Right kidney (tissue), 9 donors: ENCODE results near the gene ASPHD2.
"Not testable (repeated sequence)": the region's sequence is repeated elsewhere in the genome, so short reads cannot be mapped to it uniquely, and the experiment has no call there.

ENCODE experiments used
- DNase-seq: peaks from one replicate; pipeline ENCODE4 v3.0.0-alpha.2; 2016
- long read RNA-seq, 8 donors: transcript quantifications; one replicate each; lab custom pipeline, GENCODE V29; 2026

The ASPHD2 gene, protein sequence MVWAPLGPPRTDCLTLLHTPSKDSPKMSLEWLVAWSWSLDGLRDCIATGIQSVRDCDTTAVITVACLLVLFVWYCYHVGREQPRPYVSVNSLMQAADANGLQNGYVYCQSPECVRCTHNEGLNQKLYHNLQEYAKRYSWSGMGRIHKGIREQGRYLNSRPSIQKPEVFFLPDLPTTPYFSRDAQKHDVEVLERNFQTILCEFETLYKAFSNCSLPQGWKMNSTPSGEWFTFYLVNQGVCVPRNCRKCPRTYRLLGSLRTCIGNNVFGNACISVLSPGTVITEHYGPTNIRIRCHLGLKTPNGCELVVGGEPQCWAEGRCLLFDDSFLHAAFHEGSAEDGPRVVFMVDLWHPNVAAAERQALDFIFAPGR
- long read RNA-seq, donor 1, partial matches to known transcripts = 0 of 4 reads
- long read RNA-seq, donor 1, other reads (novel, unspliced or antisense) = 0 of 4 reads
- long read RNA-seq, donor 2, partial matches to known transcripts = 0 of 2 reads
- long read RNA-seq, donor 2, other reads (novel, unspliced or antisense) = 0 of 2 reads
- long read RNA-seq, donor 3 = 0 reads
- long read RNA-seq, donor 4, partial matches to known transcripts = 0 of 2 reads
- long read RNA-seq, donor 4, other reads (novel, unspliced or antisense) = 0 of 2 reads
- long read RNA-seq, donor 5, partial matches to known transcripts = 0 of 1 reads
- long read RNA-seq, donor 5, other reads (novel, unspliced or antisense) = 0 of 1 reads
- long read RNA-seq, donor 6, partial matches to known transcripts = 0 of 1 reads
- long read RNA-seq, donor 6, other reads (novel, unspliced or antisense) = 0 of 1 reads
- long read RNA-seq, donor 7, partial matches to known transcripts = 0 of 2 reads
- long read RNA-seq, donor 7, other reads (novel, unspliced or antisense) = 0 of 2 reads
- long read RNA-seq, donor 8, transcript ASPHD2-201 (4 exons, 3,357 nt) = major isoform, 5 of 5 reads
- long read RNA-seq, donor 8, partial matches to known transcripts = 0 of 5 reads
- long read RNA-seq, donor 8, other reads (novel, unspliced or antisense) = 0 of 5 reads

DNA sequence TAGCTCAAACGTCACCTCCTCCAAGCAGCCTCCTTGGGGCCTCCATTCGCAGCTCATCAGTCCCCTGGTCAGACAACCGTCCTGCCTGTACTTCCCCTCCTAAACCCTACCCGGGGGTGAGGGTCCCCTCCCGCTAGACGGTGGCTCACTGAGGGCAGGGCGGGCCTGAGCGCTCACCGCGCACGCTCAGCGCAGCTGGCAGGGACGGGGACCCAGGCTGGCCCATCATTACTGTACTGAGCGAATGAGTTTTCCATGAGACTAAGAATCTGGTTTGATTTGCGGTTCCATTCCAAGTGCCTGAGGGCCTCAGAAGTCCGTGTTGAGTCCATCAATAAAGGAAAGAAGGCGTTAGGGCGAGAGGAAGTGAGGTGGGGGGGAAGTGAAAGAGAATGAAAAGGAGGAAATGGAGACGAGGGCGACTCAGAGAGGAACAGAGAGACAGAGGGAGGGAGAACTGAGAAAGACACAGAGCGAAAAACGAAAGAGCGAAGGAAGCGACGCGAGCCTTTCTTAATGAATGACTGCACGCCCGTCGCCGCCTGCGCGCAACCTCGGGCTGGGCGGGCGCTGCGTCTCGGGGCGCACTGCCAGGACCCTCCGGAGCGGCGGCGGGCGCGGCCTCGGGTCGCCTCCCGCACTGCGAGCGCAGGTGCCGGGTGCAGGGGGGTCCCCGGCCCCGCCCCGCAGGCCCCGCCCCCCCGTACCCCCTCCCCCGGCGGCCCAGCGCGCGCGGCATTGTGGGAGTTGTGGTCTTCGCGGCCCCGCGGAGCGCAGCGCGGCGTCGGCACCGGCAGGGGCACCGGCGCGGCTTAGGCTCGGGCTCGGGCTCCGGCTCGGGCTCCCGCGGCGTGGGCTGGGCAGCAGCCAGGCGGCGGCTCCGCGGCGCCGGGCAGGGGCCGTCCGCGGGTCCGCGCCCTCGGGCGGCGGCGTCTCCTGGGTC lies at the start of gene ASPHD2:
ASPHD2 (plus strand) TSS at position 746 of the 943 bp plus-strand sequence. CDS start 4,356 bp downstream, outside the sequence.
- peak; percentile 77 for DNase-seq

DNA sequence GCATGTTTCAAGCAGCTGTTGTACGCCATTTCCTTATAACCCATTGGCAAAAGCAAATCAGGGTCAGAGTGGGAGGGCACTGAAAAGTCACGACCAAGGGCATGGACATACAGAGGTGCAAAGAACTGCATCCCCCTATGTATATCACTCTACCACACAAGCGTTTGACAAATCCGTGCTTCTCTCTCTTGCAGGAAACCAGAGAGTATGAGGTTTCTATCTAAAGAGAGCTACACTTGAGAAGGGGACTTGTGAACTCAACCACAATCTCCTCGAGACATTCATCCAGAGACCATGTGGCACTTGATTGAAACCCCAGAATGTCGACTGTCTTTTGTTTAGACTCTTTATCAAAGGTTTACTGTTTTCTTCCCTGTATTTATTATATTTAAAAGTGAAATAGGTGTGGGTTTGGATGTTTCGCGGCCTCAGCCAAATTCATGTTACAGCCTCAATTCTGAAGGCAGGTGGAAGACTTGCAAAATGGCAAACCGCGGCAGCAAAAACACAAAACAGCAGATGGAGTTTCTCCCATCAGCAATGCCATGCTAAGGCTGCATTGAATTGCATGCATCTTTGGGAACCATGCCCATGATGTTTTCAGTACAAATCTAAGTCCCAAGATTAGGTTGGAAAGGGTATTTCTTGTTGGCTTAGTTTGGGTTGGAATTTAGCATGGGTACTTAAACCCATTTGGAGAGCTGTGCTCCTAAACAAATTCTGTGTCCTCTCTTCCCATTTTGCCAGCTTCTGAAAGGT lies 48.8 kb upstream of the ASPHD2 start:
- DNase-seq = no peak

DNA sequence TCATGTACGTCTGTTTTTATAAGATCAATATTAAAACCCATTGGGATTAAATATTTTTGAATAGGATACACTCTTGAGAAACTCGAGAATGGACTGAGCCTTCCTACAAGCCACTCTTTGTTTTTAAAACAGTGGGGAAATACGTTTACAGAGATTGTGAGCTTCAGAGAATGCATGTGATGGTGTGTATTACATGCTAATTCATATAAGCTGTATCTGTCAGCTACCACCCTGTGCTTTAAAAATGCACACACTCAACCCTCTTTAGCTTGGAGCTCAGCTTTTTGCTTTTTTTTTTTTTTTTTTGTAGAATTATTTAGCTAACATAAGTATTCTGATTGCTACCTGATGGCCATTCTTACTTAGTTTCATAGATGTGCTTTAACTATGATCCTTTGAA lies 46.3 kb upstream of the ASPHD2 start:
- no peak for DNase-seq

DNA sequence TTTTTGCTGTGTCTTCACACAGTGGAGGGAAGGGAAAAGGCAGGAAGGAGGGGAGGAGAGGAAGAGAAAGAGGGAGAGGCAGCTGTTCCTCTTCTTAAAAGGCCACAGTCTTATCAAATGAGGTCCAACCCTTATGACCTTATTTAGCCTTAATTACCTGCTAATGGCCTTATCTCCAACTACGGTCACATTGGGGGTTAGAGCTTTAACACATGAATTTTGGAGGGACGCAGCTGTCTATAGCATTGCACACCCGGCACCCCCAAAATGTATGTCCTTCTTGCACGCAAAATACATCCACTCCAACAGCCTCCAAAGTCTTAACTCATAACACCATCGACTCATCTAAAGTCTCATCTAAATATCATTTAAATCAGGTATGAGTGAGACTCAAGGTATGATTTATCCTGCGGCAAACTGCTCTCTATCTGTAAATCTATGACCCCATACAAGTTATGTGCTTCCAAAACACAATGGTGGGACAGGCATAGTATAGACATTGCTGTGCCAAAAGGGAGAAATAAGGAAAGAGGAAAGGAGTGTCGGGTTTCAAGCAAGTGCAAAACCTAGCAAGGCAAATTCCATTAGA lies 45.0 kb upstream of the ASPHD2 start:
- no peak for DNase-seq

DNA sequence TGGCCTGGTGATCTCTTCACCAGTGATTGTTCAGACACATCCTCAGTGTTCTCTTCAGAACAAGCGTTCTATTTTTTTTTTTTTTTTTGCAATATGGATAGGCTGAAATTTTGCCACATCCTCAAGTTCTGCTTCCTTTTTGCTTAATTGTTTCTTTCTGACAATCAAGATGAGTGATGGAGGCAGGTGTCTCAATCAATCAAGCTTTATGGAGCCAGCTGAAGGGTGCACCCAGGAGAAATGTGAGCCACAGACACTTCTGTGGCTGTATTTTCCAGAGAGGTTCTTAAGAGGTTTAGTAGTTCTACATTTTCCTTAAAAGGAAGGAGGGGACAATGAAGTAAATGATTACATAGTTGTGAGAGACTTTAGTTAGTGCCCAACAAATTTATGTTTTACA lies 43.9 kb upstream of the ASPHD2 start:
- no peak for DNase-seq

DNA sequence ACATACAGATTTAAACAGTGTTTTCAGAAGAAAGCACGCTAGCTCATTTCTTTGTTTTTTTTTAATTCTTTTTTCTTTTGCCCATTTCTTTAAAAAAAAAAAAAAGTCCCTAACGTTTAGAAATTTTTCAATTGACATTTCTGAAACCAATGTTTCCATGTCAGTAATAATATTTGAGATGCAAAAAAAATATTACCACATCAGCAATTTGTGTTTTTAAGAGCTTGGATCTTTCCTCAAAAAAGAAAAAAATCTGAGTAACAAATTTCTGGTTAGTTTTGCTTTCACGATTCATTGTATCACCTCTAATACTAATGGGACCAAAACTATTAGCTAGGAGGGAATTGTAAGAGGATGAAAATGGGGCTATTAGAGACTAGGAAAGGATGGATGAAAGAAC lies 39.9 kb upstream of the ASPHD2 start:
- DNase-seq = no peak

DNA sequence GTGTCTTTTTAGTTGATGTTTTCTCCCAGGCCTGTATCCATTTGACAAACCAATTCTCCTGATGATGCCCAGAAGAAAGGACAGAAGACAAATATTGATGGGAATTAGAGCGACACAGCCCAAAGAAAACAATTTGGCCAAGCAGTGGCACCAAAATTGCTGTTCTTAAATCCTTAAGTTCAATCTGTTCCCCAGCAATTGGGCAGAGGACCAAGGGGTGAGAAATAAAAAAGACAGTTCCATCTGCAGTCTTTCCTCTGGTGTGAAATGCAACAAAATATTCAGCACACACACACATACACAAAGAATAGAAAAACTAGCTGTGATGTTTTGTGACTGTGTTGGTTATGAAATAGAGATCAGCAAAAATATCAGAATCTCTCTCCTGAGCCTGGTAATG lies 38.0 kb upstream of the ASPHD2 start:
- DNase-seq = no peak

DNA sequence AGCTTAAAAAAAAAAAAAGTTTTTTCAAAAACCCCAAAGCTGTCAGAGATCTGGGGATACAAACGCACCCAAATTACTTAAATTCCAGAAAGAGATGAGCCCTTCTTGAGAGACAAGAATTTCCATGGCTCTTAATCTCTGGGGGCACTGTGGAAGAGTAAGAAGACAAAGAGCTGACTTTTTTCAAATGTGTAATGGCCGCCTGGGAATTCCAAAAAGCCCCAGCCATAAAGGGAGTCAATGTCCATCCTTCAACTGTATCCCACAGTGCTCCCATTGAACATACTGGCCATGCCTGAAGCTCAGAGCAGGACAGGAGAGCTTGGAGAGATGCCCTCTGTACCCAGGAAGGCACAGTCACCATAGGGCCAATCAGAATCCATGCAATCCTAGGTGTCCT lies 37.4 kb upstream of the ASPHD2 start:
- no peak for DNase-seq

DNA sequence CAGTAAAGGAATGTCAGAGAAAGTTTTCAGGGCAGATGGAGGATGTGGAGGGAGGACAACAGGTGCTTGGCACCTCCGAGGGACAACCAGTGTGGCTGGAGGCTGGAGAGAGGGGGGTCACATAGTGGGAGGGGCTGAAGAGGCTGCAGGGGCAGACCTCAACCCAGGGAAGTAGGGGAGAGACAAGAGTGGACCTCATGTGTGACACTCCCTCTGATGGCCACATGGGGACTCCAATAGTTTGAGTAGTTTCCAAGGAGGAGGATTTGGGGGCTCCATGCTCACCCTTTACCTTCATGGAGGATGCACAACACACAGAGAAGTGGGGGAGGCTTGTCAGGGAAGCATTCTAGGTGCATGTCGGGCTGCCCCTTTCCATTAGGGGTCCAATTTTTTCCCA lies 35.1 kb upstream of the ASPHD2 start:
- DNase-seq = no peak

DNA sequence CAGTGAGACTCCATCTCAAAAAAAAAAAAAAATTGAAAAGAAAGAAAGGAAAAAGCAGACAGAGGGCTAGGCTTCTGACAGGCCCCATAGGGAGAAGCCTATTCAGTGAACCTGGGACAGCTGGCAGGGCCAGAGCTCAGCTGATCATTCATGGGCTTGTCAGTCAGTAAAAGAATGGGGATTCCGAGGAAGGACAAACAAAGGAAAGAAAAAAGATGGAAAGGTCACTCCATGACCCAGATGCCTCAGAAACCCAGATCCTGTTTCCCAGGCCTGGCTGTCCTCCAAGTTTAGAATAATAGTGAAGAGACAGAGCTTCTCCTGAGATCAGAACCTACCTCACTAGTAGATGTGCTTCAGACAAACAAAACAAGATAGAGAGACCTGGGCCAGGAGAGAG lies 34.3 kb upstream of the ASPHD2 start:
- no peak for DNase-seq

DNA sequence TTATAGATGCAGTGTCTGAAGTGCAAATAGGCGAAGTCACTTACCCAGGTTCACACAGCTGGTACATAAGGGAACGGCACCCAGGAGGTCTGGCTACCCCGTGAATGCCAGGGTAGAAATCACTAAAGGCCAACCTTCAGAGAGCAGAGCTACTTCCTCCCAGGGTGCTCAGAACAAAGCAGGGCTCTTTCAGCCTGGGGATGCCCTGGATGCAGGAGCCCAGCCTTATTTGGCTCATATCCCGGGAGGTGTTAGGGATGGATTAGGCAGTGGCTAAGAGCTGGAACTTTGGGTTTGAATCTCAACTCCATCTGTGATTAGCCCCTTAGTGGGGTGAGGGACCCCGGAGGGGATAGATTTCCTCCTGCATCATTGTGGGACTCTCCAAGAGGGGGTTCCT lies 33.1 kb upstream of the ASPHD2 start:
- DNase-seq = no peak

DNA sequence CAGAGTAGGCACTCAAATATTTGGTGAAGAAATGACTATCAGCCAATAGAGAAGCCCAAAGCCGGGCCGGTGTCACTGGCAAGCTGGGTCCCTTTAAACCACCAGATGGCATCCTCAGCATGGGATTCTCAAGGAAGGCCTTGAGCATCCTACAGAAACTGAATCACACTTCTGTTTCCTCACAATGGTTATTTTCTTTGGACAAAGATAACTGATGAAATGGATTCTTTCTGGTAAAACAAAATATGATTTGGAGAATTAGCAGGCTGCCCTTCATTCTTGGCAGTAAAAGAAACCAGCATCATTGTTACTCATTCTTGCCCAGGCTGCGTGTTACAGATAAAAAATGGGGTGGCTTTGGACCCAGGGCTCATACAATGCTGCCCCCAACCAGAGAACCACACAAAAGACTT lies 30.3 kb upstream of the ASPHD2 start:
- DNase-seq = no peak

DNA sequence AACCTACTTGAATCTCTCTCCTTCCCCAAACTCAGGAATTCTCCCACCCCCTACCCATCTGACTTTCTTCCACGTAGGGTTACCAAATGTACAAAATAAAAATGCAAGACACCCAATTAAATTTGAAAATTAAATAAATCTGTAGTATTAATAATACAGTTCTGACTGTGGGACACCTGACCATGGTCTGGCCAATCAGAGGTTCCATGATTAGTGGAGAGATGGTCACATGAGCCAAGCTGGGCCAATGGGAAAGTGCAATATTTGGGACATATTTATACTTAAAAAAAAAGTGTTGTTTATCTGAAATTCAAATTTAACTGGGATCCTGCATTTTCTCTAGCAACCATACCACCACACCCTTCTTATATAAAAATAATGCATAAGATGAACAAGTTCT lies 29.8 kb upstream of the ASPHD2 start:
- no peak for DNase-seq

DNA sequence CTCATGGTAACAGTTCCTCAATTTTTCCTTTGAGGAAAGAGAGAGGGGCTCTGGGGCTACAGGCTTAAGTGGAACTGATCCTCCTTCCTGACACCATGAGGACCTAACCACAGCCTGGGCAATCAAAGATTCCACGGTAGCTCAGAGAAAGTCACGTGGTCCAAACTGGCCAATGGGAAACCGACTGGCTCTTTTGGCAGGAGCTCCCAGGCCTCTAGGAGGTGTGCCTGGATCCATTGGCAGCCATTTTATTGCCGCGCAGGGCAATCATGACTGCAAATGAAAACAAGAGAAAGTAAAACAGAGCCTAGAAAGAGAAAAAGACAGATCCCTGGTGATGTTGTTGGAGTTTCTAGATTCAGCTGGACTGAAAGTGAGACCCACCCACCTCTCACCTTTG lies 27.3 kb upstream of the ASPHD2 start:
- DNase-seq = no peak

DNA sequence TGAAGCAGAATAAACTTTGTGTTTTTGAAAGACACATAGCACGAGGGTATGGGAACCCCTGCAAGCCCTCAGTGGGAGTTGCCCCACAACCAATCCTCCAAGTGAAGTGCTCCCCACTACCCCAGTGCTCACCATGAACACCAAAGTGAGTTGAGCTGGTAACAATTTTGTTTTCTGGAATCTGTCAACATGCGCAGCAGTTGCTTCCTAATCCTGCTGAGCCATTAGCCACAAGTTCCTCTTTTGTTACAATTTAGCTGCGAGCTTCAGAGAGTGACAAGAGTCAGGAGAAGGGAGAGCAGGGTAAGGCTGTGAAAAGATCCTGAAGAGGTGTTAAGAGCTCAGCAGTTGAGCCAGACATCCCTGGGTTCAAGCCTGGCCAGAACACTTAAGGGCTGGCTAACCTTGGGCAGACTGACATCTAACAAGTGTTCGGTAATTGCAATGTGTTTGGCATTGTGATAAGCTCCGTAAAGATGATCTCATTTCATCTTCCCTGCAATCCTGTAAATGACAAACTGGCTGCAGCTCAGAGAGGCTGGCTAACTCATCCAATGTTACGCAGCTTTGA lies 24.1 kb upstream of the ASPHD2 start:
- DNase-seq = no peak

DNA sequence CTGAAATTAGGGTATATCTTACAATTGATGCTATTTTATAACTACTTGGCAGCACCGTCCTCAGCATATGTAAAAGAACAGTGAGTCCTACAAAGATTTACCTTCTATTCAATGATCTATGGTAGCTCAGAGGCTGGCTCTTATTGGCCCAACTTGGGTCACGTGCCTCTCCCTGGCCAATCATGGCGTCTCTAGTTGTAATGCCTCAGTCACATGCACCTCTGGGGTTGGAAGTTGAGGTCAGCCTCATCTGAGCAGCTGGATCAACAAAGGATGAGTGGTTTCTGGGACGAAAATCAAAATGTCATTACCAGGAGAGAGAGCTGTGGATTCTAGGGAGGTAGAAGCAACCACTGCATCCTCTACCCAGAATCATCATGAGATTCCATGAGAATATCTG lies 22.9 kb upstream of the ASPHD2 start:
- DNase-seq = no peak

DNA sequence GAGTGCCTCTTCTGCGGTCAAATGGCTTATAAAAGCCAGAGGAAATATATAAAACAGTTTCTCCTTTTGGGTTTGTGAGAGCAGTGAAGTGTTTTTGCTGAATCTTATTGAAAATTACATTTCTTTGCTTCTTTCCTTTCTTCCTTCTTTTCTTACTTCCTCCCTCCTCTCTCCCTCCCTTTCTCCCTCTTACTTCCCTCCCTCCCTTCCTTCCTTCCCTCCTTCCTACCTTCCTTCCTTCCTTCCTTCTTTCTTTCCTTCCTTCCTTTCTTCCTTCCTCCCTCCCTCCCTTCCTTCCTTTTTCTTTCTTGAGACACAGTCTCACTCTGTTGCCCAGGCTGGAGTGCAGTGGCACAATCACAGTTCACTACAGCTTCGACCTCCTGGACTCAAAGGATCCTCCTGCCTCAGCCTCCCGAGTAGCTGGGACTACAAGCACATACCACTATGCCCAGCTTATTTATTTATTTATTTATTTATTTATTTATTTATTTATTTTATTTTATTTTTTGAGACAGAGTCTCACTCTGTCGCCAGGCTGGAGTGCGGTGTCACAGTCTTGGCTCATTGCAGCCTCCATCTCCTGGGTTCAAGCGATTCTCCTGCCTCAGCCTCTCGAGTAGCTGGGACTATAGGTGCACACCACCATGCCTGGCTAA lies 20.4 kb upstream of the ASPHD2 start:
- not testable (repeated sequence) for DNase-seq

DNA sequence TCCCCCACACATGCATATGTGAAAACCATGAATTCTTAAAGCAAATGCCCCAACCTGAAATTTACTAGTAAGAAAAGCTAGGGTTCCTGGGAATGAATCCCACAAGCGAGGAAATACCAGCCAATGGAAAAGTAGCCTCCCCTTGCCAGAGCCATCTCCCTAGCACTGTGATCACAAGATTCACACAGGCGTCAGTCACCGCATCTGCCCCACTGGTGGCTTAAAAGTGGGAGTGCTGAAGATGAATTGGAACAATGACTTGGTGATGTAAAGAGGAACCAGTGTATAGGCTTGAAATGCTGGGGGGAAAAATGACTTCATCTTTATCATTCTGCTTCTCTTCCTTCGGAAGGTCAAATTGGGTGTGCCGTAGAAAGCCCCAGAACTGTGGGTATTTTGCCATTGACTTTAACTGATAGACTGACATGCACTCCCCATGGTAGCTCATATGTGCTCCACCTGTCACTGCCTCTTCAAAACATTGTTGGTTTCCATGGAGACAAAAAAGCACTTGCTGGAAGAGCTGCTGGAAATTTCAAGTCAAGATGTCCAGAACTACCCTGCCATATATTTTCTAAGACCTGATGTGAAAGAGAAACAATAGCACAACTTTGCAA lies 19.2 kb upstream of the ASPHD2 start:
- no peak for DNase-seq

DNA sequence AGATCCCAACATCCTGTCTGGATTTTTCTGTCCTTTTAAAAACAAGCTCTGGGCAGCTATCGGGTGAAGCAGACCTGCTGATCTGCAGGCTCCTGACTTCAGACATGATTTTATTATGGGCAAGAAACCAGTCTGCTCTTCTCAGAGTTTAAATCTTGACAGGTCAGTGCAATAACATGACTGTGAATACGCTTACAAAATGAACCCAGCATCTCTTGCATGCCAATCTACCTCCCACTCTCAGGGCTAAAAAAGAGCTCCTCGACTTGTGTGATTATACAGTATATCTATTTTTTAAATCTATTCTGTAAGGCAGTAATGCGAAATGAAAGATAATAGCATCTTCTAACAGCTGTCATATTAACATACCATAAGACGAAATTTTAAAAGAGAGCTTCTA lies 18.7 kb upstream of the ASPHD2 start:
- no peak for DNase-seq

DNA sequence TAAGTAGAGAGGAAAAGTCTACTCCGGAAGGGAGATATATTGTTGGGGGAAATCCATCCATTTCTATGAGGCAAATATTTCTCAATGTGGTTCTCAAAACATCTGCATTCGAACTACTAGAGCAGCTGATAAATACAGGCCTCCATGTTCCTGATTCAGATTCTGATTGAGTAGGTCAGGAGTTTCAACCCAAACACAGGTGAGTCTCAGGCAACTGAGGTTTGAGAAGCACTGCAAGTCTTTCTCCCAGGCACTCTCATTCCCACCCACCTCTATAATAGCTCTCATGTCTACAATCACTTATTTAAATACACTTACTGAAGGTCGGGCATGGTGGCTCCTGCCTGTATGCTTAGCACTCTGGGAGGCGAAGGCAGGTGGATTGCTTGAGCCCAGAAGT lies 14.7 kb upstream of the ASPHD2 start:
- no peak for DNase-seq
